Measurements from ENCODE around the gene GPC5. TPM values are rescaled to one million over a fixed set of nuclear protein-coding genes. Genes with fewer than 3 reads are reported as not detected.

GPC5 gene
- total and polyA plus RNA-seq, 2 donors (not counting 3 experiments of a cell fraction or from before 2014, with no cell fraction given), result 0.59 to 0.97 TPM

DNA sequence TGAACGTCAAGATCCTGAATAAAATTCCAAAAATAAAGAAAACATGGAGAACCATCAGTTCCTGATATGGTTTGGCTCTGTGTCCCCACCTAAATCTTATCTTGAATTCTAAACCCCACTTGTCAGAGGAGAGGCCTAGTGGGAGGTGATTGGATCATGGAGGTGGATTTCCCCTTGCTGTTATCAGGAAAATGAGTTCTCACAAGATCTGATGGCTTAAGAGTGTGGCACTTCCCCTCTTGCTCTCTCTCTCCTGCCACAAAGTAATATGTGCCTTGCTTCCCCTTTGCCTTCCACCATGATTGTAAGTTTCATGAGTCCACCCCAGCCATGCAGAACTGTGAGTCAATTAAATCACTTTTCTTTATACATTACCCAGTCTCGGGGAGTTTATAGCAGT is 827.4 kb downstream of the GPC5 start:
- H3K9ac ChIP-seq (replicated peaks; ENCODE audit: extremely low read depth, insufficient read depth, low read length), result no peak overlapping the region
- no peak overlapping the region for H3K4me2 ChIP-seq (ENCODE audit: insufficient read depth, low read length)
- no peak overlapping the region for H3K4me3 ChIP-seq (replicated peaks in 1 of 3; ENCODE audit: insufficient read depth in 1 of 3, low read depth in 1 of 3, low read length in 3 of 3)
- no peak overlapping the region for H2AFZ ChIP-seq (ENCODE audit: low read depth, low read length)
- H3K9me1 ChIP-seq (replicated peaks; ENCODE audit: control insufficient read depth, extremely low read depth, insufficient read depth, low read length), result no peaks in the 10 kb centered on the region
- CTCF ChIA-PET, result no interaction called here
- no peaks in the 10 kb centered on the region for H3K9me3 ChIP-seq (replicated peaks; ENCODE audit: control insufficient read depth, insufficient read depth, low read length)
- DNase-seq (ENCODE audit: low read depth, low spot score), result no peak
- no peaks in the 10 kb centered on the region for H3K36me3 ChIP-seq (ENCODE audit: control insufficient read depth in 2 of 2, extremely low read depth in 1 of 2, insufficient read depth in 2 of 2, low read length in 2 of 2)
- FAIRE-seq, result no peak
- no peak overlapping the region for H3K27ac ChIP-seq (ENCODE audit: insufficient read depth, low read depth, low read length)
- no peaks in the 10 kb centered on the region for H3K79me2 ChIP-seq (ENCODE audit: control insufficient read depth, insufficient read depth, low read length)
- H3K27me3 ChIP-seq (ENCODE audit: control insufficient read depth in 2 of 2, insufficient read depth in 2 of 2, low read length in 2 of 2), result no peaks in the 10 kb centered on the region
- H3K4me1 ChIP-seq (ENCODE audit: control insufficient read depth, extremely low read depth, insufficient read depth, low read length), result no peaks in the 10 kb centered on the region
- dilution Hi-C loops (cut with MboI; ENCODE audit: extremely low pct_ligation_motif_present, low sequenced_read_pairs), result no loop called here
- intact Hi-C loops (cut with micrococcal nuclease), result no loop called here
- POLR2A ChIA-PET, result no interaction called here
- no TSS peak for BruUV-seq (replicated peaks)
- TF ChIP-seq POLR2AphosphoS5 (IDR thresholded peaks at IDR 0.05; ENCODE audit: insufficient read depth, low read depth, low read length), result no peak
- TF ChIP-seq GATA2 (IDR thresholded peaks at IDR 0.05; ENCODE audit: insufficient read depth, insufficient read length, low read depth, low read length), result no peak
- no peak for TF ChIP-seq POLR2A (IDR thresholded peaks at IDR 0.05; ENCODE audit: low read depth, low read length)
- TF ChIP-seq, protein P1, sequence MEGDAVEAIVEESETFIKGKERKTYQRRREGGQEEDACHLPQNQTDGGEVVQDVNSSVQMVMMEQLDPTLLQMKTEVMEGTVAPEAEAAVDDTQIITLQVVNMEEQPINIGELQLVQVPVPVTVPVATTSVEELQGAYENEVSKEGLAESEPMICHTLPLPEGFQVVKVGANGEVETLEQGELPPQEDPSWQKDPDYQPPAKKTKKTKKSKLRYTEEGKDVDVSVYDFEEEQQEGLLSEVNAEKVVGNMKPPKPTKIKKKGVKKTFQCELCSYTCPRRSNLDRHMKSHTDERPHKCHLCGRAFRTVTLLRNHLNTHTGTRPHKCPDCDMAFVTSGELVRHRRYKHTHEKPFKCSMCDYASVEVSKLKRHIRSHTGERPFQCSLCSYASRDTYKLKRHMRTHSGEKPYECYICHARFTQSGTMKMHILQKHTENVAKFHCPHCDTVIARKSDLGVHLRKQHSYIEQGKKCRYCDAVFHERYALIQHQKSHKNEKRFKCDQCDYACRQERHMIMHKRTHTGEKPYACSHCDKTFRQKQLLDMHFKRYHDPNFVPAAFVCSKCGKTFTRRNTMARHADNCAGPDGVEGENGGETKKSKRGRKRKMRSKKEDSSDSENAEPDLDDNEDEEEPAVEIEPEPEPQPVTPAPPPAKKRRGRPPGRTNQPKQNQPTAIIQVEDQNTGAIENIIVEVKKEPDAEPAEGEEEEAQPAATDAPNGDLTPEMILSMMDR (IDR thresholded peaks at IDR 0.05; ENCODE audit: extremely low read depth in 1 of 2, insufficient read depth in 1 of 2, low read depth in 1 of 2, low read length in 2 of 2), result no peak
- no peak for TF ChIP-seq JUN (IDR thresholded peaks at IDR 0.05; ENCODE audit: borderline replicate concordance, insufficient read depth, insufficient read length, low read depth)
- TF ChIP-seq FOS (IDR thresholded peaks at IDR 0.05; ENCODE audit: borderline replicate concordance, insufficient read depth, low read length), result no peak
- no peak for TF ChIP-seq EZH2 (IDR thresholded peaks at IDR 0.05; ENCODE audit: borderline replicate concordance, low read depth, low read length, severe bottlenecking)
- TF ChIP-seq MYC (IDR thresholded peaks at IDR 0.05; ENCODE audit: low read depth, low read length), result no peak
- TF ChIP-seq, protein P2, sequence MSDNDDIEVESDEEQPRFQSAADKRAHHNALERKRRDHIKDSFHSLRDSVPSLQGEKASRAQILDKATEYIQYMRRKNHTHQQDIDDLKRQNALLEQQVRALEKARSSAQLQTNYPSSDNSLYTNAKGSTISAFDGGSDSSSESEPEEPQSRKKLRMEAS (IDR thresholded peaks at IDR 0.05; ENCODE audit: insufficient read depth, insufficient read length), result no peak
- H4K20me1 ChIP-seq (replicated peaks; ENCODE audit: control insufficient read depth, extremely low read depth, insufficient read depth, low read length), result no peaks in the 10 kb centered on the region

Measured in endothelial cell of umbilical vein (primary cell).